Stimulated activated CD4-positive, alpha-beta T cell treated with anti-CD3 and anti-CD28 coated beads, Interleukin-2, amount 100 ng/mL, for 24 hours (primary cell): Measurements from ENCODE around the gene TAF11L11.
"Not testable (repeated sequence)": the region's sequence is repeated elsewhere in the genome, so short reads cannot be mapped to it uniquely, and the experiment has no call there.

Experiments used
- DNase-seq, 2 donors: peaks; one replicate each; pipeline ENCODE4 v3.0.0-alpha.2; 2020

The TAF11L11 gene

DNA sequence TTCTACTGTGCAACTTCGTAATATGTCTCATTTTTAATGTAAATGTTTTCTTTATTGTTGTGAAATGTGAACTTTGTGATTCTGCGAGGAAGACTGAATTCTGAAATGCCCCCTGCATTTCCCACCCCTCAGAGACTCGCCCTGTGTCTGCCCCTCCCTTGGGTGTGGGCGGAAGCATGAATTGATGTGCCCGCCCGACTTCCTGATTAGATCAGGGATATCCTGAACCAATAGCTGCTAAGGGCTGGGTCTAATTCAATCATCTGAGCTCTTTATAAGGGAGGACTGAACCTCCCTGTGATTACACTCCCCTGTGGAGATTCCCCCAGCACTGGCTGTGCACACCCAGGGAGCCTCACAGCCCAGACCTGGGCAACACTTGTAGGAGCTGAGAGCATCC is at the start of gene TAF11L11:
Gene TAF11L11 (plus strand): TSS at position 304 of the 400 bp plus-strand sequence.
- DNase-seq: not testable (repeated sequence)

GRCh38 chr5:17585658-17586057 is 18.3 kb upstream of the TAF11L11 start, which contains the start of gene TAF11L7:
Gene TAF11L7 (minus strand): TSS chr5:17585758.
- not testable (repeated sequence) for DNase-seq

- not testable (repeated sequence) for DNase-seq
Measured at GRCh38 chr5:17590860-17591259, 13.1 kb upstream of the TAF11L11 start, which contains the start of gene TAF11L8. Gene TAF11L8 (minus strand): TSS chr5:17590960.

DNA sequence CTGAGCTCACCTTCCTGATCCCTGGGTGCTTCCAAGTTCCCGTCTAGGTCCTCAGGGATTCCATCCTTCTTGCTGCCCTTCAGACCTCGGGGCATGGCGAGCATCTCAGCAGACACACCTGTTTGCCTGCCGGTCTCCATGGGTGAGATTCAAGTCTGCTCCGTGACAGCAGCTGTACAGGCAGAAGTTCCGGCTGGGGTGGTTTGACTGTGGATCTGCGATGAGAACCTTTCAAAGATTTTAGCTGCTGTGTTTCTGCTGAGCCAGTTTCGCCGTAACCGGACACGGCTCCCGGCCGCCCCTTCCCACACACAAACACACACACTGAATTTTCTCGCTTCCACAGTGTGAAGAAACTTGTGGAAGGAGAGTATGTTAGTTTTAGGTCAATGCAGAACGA is 9.7 kb upstream of the TAF11L11 start, which contains the start of gene TAF11L9:
Gene TAF11L9 (minus strand): TSS at position 140 of the 400 bp plus-strand sequence.
- not testable (repeated sequence) for DNase-seq

DNA sequence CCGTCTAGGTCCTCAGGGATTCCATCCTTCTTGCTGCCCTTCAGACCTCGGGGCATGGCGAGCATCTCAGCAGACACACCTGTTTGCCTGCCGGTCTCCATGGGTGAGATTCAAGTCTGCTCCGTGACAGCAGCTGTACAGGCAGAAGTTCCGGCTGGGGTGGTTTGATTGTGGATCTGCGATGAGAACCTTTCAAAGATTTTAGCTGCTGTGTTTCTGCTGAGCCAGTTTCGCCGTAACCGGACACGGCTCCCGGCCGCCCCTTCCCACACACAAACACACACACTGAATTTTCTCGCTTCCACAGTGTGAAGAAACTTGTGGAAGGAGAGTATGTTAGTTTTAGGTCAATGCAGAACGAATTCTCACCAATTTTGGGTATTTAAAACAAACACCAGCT is 6.3 kb upstream of the TAF11L11 start, which contains the start of gene TAF11L10:
Gene TAF11L10 (minus strand): TSS at position 101 of the 400 bp plus-strand sequence.
- DNase-seq: not testable (repeated sequence)

- no peak for DNase-seq
Measured at GRCh38 chr5:17604951-17605350, 968 bp downstream of the TAF11L11 start.

GRCh38 chr5:17607461-17607860 is 3.5 kb downstream of the TAF11L11 start:
- DNase-seq: not testable (repeated sequence)

DNA sequence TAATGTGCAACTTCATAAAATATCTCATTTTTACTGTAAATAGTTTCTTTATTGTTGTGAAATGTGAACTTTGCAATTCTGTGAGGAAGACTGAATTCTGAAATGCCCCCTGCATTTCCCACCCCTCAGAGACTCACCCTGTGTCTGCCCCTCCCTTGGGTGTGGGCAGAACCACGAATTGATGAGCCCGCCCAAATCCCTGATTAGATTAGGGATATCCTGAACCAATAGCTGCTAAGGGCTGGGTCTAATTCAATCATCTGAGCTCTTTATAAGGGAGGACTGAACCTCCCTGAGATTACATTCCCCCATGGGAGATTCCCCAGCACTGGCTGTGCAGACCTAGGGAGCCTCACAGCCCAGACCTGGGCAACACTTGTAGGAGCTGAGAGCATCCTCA is 6.1 kb downstream of the TAF11L11 start, which contains the start of gene TAF11L12:
Gene TAF11L12 (plus strand): TSS at position 301 of the 400 bp plus-strand sequence.
- not testable (repeated sequence) for DNase-seq

DNA sequence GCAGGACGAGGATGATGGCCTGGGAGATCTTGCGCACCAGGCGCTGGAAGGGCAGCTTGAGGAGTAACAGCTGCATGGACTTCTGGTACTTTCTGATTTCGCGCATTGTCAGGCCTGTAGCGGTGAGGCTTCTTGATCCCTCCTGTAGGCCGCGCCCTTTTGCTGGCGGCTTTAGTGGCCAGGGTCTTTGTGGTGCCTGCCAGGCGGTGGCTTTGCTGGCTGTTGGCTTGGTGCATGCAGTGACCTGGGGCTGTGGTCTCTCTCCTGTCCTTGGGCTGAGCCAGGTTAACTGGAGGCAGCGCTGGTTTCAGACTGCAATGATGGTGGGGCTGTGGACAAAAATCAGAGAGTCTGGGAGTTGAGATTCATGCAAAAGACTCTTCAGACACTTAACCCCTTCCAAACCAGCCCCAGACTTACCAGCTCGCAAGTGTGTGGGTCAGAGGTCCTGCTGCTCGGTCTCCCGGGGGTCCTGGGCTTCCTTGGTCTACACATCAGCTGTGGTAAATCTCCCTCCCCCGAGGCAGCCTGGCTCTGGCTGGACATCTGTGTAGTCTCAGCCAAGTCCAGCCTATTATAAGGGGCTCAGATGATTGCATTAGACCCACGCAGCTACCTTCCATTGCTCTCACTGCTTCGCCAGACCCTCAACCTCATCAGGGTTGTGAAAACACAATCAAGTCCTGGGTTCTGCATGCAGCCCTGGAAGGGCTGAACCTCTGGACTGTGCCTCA is 11.1 kb downstream of the TAF11L11 start:
- DNase-seq: no peak

DNA sequence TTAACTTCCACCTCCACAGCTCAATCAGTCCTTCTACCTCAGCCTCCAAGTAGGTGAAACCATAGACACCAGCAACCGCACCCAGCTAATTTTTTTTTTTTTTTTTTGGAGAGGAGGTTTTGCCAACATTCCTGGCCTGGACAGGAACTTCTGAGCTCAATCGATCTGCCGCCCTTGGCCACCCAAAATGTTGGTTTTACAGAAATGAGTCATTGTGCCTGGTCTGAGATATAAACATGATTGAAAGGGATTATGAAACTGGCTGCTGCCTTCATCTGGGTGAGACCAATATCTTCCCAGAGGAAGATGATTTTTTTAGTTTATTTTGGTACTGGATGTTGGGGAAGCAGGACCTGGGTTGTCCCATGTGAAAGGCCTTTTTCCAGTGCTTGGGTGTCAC is 15.4 kb downstream of the TAF11L11 start:
- no peak for DNase-seq

DNA sequence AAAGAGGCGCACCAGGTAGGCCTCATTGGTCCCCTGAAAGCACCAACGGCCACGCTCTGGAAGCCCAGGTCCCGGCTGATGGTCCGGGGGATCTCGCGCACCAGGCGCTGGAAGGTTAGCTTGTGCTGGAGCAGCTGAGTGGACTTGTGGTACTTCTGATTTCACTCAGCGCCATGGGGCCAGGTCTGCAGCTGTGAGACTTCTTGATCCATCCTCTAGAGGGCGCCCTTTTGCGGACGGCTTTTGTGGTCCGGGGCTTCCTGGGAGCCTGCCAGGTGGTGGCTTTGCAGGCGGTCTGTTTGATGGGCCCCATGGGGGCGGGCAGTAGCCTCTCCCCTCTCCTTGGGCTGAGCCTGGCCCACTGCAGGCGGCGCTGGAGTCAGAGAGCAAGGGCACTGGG is 16.6 kb downstream of the TAF11L11 start:
- no peak for DNase-seq

- DNase-seq: no peak
Measured at GRCh38 chr5:17625686-17626085, 21.7 kb downstream of the TAF11L11 start.

GRCh38 chr5:17631788-17632187 is 27.8 kb downstream of the TAF11L11 start, which contains the start of gene TAF11L13:
Gene TAF11L13 (plus strand): TSS chr5:17632088.
- DNase-seq: not testable (repeated sequence)

- DNase-seq: no peak
Measured at GRCh38 chr5:17634160-17634559, 30.2 kb downstream of the TAF11L11 start, which contains the start of gene TAF11L14. Gene TAF11L14 (plus strand): TSS chr5:17634460.

DNA sequence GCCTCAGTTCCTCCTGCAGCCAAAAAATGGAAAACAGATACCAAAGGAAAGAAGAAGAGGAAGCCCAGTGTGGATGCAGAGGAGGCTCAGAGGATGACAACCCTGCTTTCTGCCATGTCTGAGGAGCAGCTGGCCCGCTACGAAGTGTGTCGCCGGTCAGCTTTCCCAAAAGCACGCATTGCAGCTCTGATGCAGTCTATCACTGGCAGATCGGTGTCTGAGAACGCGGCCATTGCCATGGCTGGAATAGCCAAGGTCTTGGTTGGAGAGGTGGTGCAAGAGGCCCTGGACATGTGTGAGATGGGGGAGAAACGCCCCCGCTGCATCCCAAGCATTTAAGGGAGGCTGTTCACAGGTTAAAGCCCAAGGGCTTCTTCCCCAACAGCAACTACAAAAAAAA is 45.2 kb downstream of the TAF11L11 start:
- DNase-seq: not testable (repeated sequence)

DNA sequence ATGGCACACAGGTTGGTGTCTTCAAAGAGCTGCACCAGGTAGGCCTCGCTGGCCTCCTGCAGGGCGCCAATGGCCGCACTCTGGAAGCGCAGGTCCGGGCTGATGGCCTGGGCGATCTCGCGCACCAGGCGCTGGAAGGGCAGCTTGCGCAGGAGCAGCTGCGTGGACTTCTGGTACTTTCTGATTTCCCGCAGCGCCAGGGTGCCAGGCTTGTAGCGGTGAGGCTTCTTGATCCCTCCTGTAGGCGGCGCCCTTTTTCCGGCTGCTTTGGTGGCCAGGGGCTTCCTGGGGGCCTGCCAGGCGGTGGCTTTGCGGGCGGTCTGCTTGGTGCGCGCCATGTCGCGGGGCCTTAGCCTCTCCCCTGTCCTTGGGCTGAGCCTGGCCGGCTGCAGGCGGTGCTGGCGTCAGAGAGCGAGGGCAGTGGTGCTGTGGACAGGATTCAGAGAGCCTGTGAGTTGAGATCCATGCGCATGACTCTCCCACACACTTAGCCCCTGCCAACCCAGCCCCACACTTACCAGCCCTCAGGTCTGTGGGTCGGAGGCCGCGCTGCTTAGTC is 51.3 kb downstream of the TAF11L11 start:
- not testable (repeated sequence) for DNase-seq
